Esophagus squamous epithelium (tissue), 4 donors: Measurements from ENCODE around the gene TRMT44.

Experiments used
- CTCF ChIP-seq, 6 experiments: fragments of 450-650 bp in 4 of 6; fragments of 200-600 bp in 2 of 6; sonication (generic) in 2 of 6; IDR thresholded peaks; one replicate each; pipeline ENCODE4 v1.5.1; 2016 to 2019; ENCODE audit warnings: antibody characterized with exemption in 6 of 6, mild to moderate bottlenecking in 4 of 6, moderate library complexity in 4 of 6
- POLR2A ChIP-seq, 4 donors: fragments of 450-650 bp; IDR thresholded peaks; one replicate each; pipeline ENCODE4 v1.6.1; 2017; ENCODE audit warnings: antibody characterized with exemption in 4 of 4, mild to moderate bottlenecking in 4 of 4, moderate library complexity in 3 of 4

GRCh38 chr4:8457646-8458252, 17.2 kb downstream of the TRMT44 start:
- TF ChIP-seq CTCF (IDR thresholded peaks at IDR 0.05) (no peak), POLR2A (IDR thresholded peaks at IDR 0.05) (no peak)
